ENCODE data around the gene LSM12. TPM values are rescaled to one million over a fixed set of nuclear protein-coding genes. Genes with fewer than 3 reads are reported as not detected.
A peak's percentile ranks its signal among the peaks of the same experiment; 100 is the strongest.

The LSM12 gene
- total and polyA plus RNA-seq, 10 donors: 18.9 to 43.1 (median 27.9) TPM

GRCh38 chr17:44011876-44012275 is 54.6 kb downstream of the LSM12 start:
- H3K36me3 ChIP-seq: peaks cover 0 to 43% (median 6%) of the 10 kb centered on the region in 6 donors
- WGBS, 5 donors: 88 to 95% (median 94%) methylated on average over 6 to 9 of the region's 9 CpGs
- TF ChIP-seq CTCF (IDR thresholded peaks at IDR 0.05 in 8 of 11, conservative IDR thresholded peaks at IDR 0.05 in 3 of 11): no peak
- no peak for TF ChIP-seq POLR2A (IDR thresholded peaks at IDR 0.05)
- no peak for TF ChIP-seq POLR2AphosphoS5 (IDR thresholded peaks at IDR 0.05)
- peaks cover 19 to 51% (median 38%) of the 10 kb centered on the region in 6 donors for H3K4me1 ChIP-seq
- H3K4me3 ChIP-seq: no peak overlapping the region
- no peak for DNase-seq
- no peaks in the 10 kb centered on the region for H3K9me3 ChIP-seq
- no peak overlapping the region for H3K27ac ChIP-seq
- intact Hi-C loops (cut with DNase I; ENCODE audit: low total_unique reads): no loop called here
- peaks cover 0 to 14% (median 0%) of the 10 kb centered on the region in 7 donors for H3K27me3 ChIP-seq (replicated peaks in 1 of 7)

GRCh38 chr17:44010966-44011647 is 55.4 kb downstream of the LSM12 start:
- Histone ChIP-seq H3K27ac (no peak overlapping the region), H3K9me3 (no peaks in the 10 kb centered on the region), H3K36me3 (peaks cover 0 to 43% (median 6%) of the 10 kb centered on the region in 6 donors), H3K4me1 (peaks cover 24 to 58% (median 43%) of the 10 kb centered on the region in 6 donors), H3K27me3 (replicated peaks in 1 of 7) (peaks cover 0 to 22% (median 3%) of the 10 kb centered on the region in 7 donors), H3K4me3 (no peak overlapping the region)
- intact Hi-C loops (cut with DNase I; ENCODE audit: low total_unique reads): no loop called here
- WGBS, 5 donors: 64 to 73% (median 67%) methylated on average over 4 of the region's 4 CpGs
- TF ChIP-seq POLR2AphosphoS5 (IDR thresholded peaks at IDR 0.05) (no peak), POLR2A (IDR thresholded peaks at IDR 0.05) (no peak), CTCF (IDR thresholded peaks at IDR 0.05 in 8 of 11, conservative IDR thresholded peaks at IDR 0.05 in 3 of 11) (no peak)
- no peak for DNase-seq

GRCh38 chr17:44008205-44008909 is 58.1 kb downstream of the LSM12 start:
- no peak for TF ChIP-seq CTCF (IDR thresholded peaks at IDR 0.05 in 8 of 11, conservative IDR thresholded peaks at IDR 0.05 in 3 of 11)
- TF ChIP-seq POLR2AphosphoS5 (IDR thresholded peaks at IDR 0.05): no peak
- TF ChIP-seq POLR2A (IDR thresholded peaks at IDR 0.05): no peak
- intact Hi-C loops (cut with DNase I; ENCODE audit: low total_unique reads): no loop called here
- Histone ChIP-seq H3K9me3 (no peaks in the 10 kb centered on the region), H3K36me3 (peaks cover 0 to 40% (median 6%) of the 10 kb centered on the region in 6 donors), H3K4me3 (peak overlapping the region in 1 of 8 donors; percentile 76), H3K4me1 (peaks cover 29 to 58% (median 43%) of the 10 kb centered on the region in 6 donors), H3K27ac (peak overlapping the region in 1 of 8 donors; percentile 74), H3K27me3 (replicated peaks in 1 of 7) (peaks cover 8 to 49% (median 28%) of the 10 kb centered on the region in 7 donors)
- 64 to 74% (median 70%) methylated on average over 4 to 6 of the region's 6 CpGs for WGBS, 5 donors
- no peak for DNase-seq

Measured in spleen (tissue), 11 donors.